K562 treated with DMSO at 1 percent for 4 hours (cell line): ENCODE measurements around the gene SPOPL. TPM values are rescaled to one million over a fixed set of nuclear protein-coding genes. Genes with fewer than 3 reads are reported as not detected.

Experiments used
- total RNA-seq: library from RNA; unstranded; fragments of 300-600 nt; gene quantifications from 2 replicates; pipeline ENCODE4 v1.2.3, GENCODE V29; 2022; ENCODE audit not compliant: insufficient read depth

Gene SPOPL
- total RNA-seq: 1.8 and 3.9 TPM in 2 replicates

DNA sequence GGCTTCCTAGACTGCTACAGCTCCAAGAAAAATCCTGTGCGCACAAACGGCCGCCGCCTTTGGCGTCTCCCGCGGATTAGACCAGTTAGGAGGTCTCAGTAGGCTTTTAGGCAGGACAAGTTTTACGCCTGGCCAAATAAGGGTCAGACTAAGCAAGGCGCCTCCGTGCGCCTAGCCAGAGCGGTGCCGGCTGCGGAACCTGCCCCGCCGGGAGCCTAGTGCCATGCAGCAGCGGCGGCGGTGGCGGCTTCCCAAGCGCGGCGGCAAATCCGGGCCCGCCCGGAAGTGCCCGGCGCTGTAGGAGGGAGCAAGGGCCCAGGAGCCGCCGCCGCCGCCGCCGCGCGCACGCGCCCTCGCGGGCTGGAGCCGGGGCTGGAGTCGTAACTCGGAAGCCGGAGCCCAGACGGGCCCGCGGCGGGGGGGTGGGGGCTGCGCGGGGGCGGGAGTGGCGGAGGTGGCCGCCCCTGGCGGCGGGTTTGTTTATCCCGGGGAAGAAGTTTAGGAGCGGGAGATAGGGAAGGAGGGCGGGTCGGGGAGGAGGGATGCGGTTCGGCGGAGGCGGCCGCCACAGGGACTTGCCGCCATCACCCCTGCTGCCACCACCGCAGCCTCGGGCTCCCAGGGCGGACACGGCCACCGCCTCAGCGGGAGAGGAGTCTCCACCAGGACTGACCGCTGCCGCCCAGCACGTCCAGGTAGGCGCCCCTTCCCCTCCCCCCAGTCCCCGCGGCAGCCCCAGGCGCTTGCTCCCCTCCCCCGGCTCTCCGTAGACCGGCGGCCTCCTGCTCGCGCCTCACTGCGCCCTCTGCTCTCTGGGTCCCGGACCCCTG, at the start of gene SPOPL:
SPOPL (plus strand) TSS at position 346 of the 830 bp plus-strand sequence. CDS start 48,447 bp downstream, outside the sequence.

